Keratinocyte (primary cell): ENCODE measurements around the gene SLCO2B1. TPM values are rescaled to one million over a fixed set of nuclear protein-coding genes. Genes with fewer than 3 reads are reported as not detected.

ENCODE experiments used
- DNase-seq: peaks from one replicate; pipeline ENCODE4 v3.0.0-alpha.2; 2011; ENCODE audit warnings: low read depth, missing footprints, low spot score
- FAIRE-seq: peaks from 2 replicates; lab custom pipeline; 2011; peaks lifted over from hg19 to GRCh38; lab: Jason Lieb, UNC
- H2AFZ ChIP-seq: 2 replicates; pipeline ENCODE4 v1.6.0; 2012; ENCODE audit warnings: low read length, control low read depth, inconsistent platforms; ENCODE audit not compliant: control insufficient read depth
- H3K27ac ChIP-seq: 2 replicates; pipeline ENCODE4 v1.5.1; 2011; ENCODE audit warnings: low read length; ENCODE audit not compliant: control insufficient read depth, insufficient read depth
- H3K27me3 ChIP-seq: 3 replicates; pipeline ENCODE4 v1.6.0; 2011; ENCODE audit warnings: low read length; ENCODE audit not compliant: control insufficient read depth, insufficient read depth; ENCODE audit errors: extremely low read depth
- H3K36me3 ChIP-seq, 2 experiments: 2 replicates in 1 of 2; 3 replicates in 1 of 2; pipeline ENCODE4 v1.5.1; 2011; ENCODE audit warnings: low read length in 2 of 2, mild to moderate bottlenecking in 1 of 2; ENCODE audit not compliant: control insufficient read depth in 2 of 2, insufficient read depth in 2 of 2; ENCODE audit errors: extremely low read depth in 1 of 2
- H3K4me1 ChIP-seq: 3 replicates; pipeline ENCODE4 v1.5.1; 2011; ENCODE audit warnings: low read length; ENCODE audit not compliant: control insufficient read depth, insufficient read depth; ENCODE audit errors: extremely low read depth
- H3K4me2 ChIP-seq: 3 replicates; pipeline ENCODE4 v1.6.0; 2011; ENCODE audit warnings: low read depth, low read length; ENCODE audit not compliant: control insufficient read depth, insufficient read depth; ENCODE audit errors: extremely low read depth
- H3K4me3 ChIP-seq, 3 experiments: fragments of 200-600 bp in 1 of 3; sonication (generic) in 1 of 3; 2 replicates in 2 of 3; 3 replicates in 1 of 3; pipeline ENCODE4 v1.5.1; 2011 to 2016; ENCODE audit warnings: low read length in 3 of 3, mild to moderate bottlenecking in 3 of 3, control low read depth in 2 of 3, inconsistent platforms in 1 of 3, low read depth in 1 of 3, mixed read lengths in 1 of 3, mixed run types in 1 of 3, moderate library complexity in 1 of 3; ENCODE audit not compliant: control insufficient read depth in 2 of 3, insufficient read depth in 2 of 3; ENCODE audit errors: extremely low read depth in 1 of 3
- H3K79me2 ChIP-seq: 2 replicates; pipeline ENCODE4 v1.6.0; 2012; ENCODE audit warnings: low read length; ENCODE audit not compliant: control insufficient read depth, insufficient read depth
- H3K9ac ChIP-seq: 3 replicates; pipeline ENCODE4 v1.6.0; 2011; ENCODE audit warnings: low read length; ENCODE audit not compliant: control insufficient read depth, insufficient read depth; ENCODE audit errors: extremely low read depth
- H3K9me1 ChIP-seq: 3 replicates; pipeline ENCODE4 v1.6.0; 2011; ENCODE audit warnings: low read length; ENCODE audit not compliant: control insufficient read depth, insufficient read depth; ENCODE audit errors: extremely low read depth
- H3K9me3 ChIP-seq: 2 replicates; pipeline ENCODE4 v1.5.1; 2012; ENCODE audit warnings: low read depth, low read length; ENCODE audit not compliant: control insufficient read depth
- H4K20me1 ChIP-seq: 3 replicates; pipeline ENCODE4 v1.6.0; 2011; ENCODE audit warnings: low read length; ENCODE audit not compliant: control insufficient read depth, insufficient read depth; ENCODE audit errors: extremely low read depth
- CTCF ChIP-seq, 3 experiments: IDR thresholded peaks in 1 of 3; conservative IDR thresholded peaks in 1 of 3; optimal IDR thresholded peaks in 1 of 3; 2 replicates in 2 of 3; 3 replicates in 1 of 3; pipeline versions ENCODE3 to v1.5.1; 2011; ENCODE audit warnings: low read length in 3 of 3, mild to moderate bottlenecking in 3 of 3, moderate library complexity in 2 of 3, control low read depth in 1 of 3, inconsistent platforms in 1 of 3; ENCODE audit not compliant: insufficient read depth in 2 of 3; ENCODE audit errors: extremely low read depth in 1 of 3
- EZH2 ChIP-seq: IDR thresholded peaks from one replicate; pipeline ENCODE4 v1.6.1; 2012; ENCODE audit warnings: inconsistent platforms, mild to moderate bottlenecking, low read length, moderate library complexity
- dilution Hi-C: fragments of 300-500 bp; cut with MboI; formaldehyde crosslinking; loops from one replicate; pipeline ENCODE4 v1.7.0; 2020; ENCODE audit warnings: low sequenced_read_pairs; ENCODE audit not compliant: extremely low pct_ligation_motif_present
- polyA plus RNA-seq, 5 experiments: library from polyadenylated mRNA; depleted of rRNA in 3 of 5; stranded (reverse) in 3 of 5; stranded (forward) in 1 of 5; unstranded in 1 of 5; fragments of >200 nt; gene quantifications; 1 replicate in 1 of 5; 2 replicates in 3 of 5; 3 replicates in 1 of 5; pipeline versions ENCODE4 v1.2.1 to v1.2.3, GENCODE V29; 2011 to 2012; ENCODE audit warnings: missing spikeins in 2 of 5, low read depth in 1 of 5, low replicate concordance in 1 of 5

Gene SLCO2B1
- polyA plus RNA-seq, 1 donor (not counting 4 experiments of a cell fraction or from before 2014, with no cell fraction given) = not detected

GRCh38 chr11:75223954-75224643 is 73.2 kb downstream of the SLCO2B1 start:
- dilution Hi-C loops = loop anchor here (25.0 kb wide), 1 partner anchor 187 kb away; no protein-coding TSS in a partner anchor
- Histone ChIP-seq H3K9ac (no peak overlapping the region), H3K79me2 (no peaks in the 10 kb centered on the region), H2AFZ (no peak overlapping the region), H4K20me1 (no peaks in the 10 kb centered on the region), H3K4me3 (no peak overlapping the region), H3K9me1 (no peaks in the 10 kb centered on the region), H3K9me3 (no peaks in the 10 kb centered on the region), H3K36me3 (no peaks in the 10 kb centered on the region), H3K4me1 (no peaks in the 10 kb centered on the region), H3K27me3 (peaks cover 5% of the 10 kb centered on the region), H3K27ac (no peak overlapping the region), H3K4me2 (no peak overlapping the region)
- TF ChIP-seq CTCF (optimal IDR thresholded peaks at IDR 0.05 in 1 of 3, IDR thresholded peaks at IDR 0.05 in 1 of 3, conservative IDR thresholded peaks at IDR 0.05 in 1 of 3; ENCODE audit: extremely low read depth in 1 of 3, insufficient read depth in 2 of 3, low read length in 3 of 3) (peak in 1 of 3 experiments; percentile 16), EZH2 (no peak)
- FAIRE-seq = no peak
- no peak for DNase-seq

- Histone ChIP-seq H3K27ac (no peak overlapping the region), H3K27me3 (no peaks in the 10 kb centered on the region), H3K36me3 (no peaks in the 10 kb centered on the region), H3K4me3 (no peak overlapping the region), H3K9ac (no peak overlapping the region), H3K4me1 (no peaks in the 10 kb centered on the region), H3K79me2 (no peaks in the 10 kb centered on the region), H4K20me1 (no peaks in the 10 kb centered on the region), H3K9me3 (no peaks in the 10 kb centered on the region), H3K4me2 (no peak overlapping the region), H3K9me1 (no peaks in the 10 kb centered on the region), H2AFZ (no peak overlapping the region)
- dilution Hi-C loops = no loop called here
- FAIRE-seq (no peak), DNase-seq (no peak)
- no peak for TF ChIP-seq CTCF (optimal IDR thresholded peaks at IDR 0.05 in 1 of 3, IDR thresholded peaks at IDR 0.05 in 1 of 3, conservative IDR thresholded peaks at IDR 0.05 in 1 of 3; ENCODE audit: extremely low read depth in 1 of 3, insufficient read depth in 2 of 3, low read length in 3 of 3)
- no peak for TF ChIP-seq EZH2
Measured at GRCh38 chr11:75225794-75226193, 74.9 kb downstream of the SLCO2B1 start.
